Loucy (cell line): ENCODE results near the gene MSH2.

Source experiments
- CTCF ChIP-seq: fragments of 200-600 bp; sonication (generic); conservative IDR thresholded peaks from 2 replicates; pipeline ENCODE4 v1.5.1; 2014; ENCODE audit warnings: mild to moderate bottlenecking, antibody characterized with exemption, low read length
- EZH2phosphoT487 ChIP-seq: fragments of 200-600 bp; IDR thresholded peaks from 2 replicates; pipeline ENCODE4 v1.6.1; 2018; ENCODE audit warnings: antibody characterized with exemption, mild to moderate bottlenecking, moderate library complexity, borderline replicate concordance

DNA sequence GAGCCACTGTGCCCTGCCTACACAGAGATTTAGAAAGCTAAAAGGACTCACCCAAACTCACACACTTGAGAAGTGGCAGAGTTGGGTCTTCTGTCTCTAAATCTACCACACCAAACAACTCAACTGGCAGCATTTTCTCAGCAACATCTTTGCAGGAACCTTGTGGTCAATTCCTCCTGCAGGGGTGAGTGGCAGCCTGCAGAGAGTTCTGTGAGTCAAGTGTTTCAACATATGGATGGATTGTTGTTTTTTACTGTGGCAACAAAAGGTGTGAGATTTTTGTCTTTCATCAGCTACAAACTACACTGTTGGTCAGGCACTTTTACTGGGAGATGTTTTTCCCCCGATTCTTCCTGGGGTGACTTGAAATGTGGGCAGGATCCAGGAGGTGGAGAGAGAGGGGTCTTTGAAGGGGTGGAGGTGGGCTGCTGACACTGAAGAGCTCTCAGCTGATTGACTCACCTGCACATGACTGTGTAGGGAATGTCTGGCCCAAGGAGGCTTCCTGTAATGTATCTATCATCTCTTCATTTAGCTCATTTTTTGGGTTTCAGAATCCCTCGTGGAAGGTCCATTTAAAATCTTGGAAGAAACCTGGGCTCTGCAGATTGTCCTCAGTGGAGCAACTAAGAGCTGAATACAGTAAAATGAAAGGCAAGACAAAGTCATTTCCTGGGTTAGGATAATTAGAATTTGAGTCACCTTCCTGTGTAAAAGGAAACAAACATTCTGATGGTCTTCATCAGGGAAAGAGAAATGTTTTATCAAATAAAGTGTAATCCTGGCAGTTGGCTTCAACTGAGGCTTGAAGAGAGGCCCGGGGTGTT, 98.6 kb downstream of the MSH2 start:
- no peak for TF ChIP-seq CTCF
- no peak for TF ChIP-seq EZH2phosphoT487
